RWPE2 (cell line): ENCODE results near the gene RIC3.

Experiments used
- ATAC-seq: fragments of 200-7000 bp; cut with Tn5 transposase; 3 replicates; pipeline ENCODE4 v1.9.1; 2021; ENCODE audit warnings: low read depth
- DNase-seq: peaks from one replicate; pipeline ENCODE4 v3.0.0-alpha.2; 2020; ENCODE audit warnings: low spot score
- H3K27ac ChIP-seq: fragments of 450-650 bp; 2 replicates; pipeline ENCODE4 v1.5.1; 2017; ENCODE audit warnings: mild to moderate bottlenecking; ENCODE audit not compliant: poor library complexity, severe bottlenecking
- H3K27me3 ChIP-seq: fragments of 250-450 bp; sonication (Bioruptor Pico); 2 replicates; pipeline ENCODE4 v1.5.1; 2021; ENCODE audit warnings: mild to moderate bottlenecking, moderate library complexity; ENCODE audit not compliant: insufficient read depth, poor library complexity, severe bottlenecking
- H3K36me3 ChIP-seq: fragments of 250-450 bp; sonication (Bioruptor Pico); 2 replicates; pipeline ENCODE4 v1.5.1; 2020; ENCODE audit warnings: low read depth, mild to moderate bottlenecking, moderate library complexity
- H3K4me1 ChIP-seq: fragments of 250-450 bp; sonication (Bioruptor Pico); 2 replicates; pipeline ENCODE4 v1.5.1; 2021; ENCODE audit warnings: mild to moderate bottlenecking, moderate library complexity; ENCODE audit not compliant: insufficient read depth, poor library complexity, severe bottlenecking
- H3K4me3 ChIP-seq: fragments of 250-450 bp; sonication (Bioruptor Pico); 2 replicates; pipeline ENCODE4 v1.5.1; 2021; ENCODE audit warnings: mild to moderate bottlenecking, moderate library complexity; ENCODE audit not compliant: severe bottlenecking
- H3K9me3 ChIP-seq: fragments of 250-450 bp; sonication (Bioruptor Pico); 2 replicates; pipeline ENCODE4 v1.5.1; 2021; ENCODE audit warnings: mild to moderate bottlenecking, moderate library complexity; ENCODE audit not compliant: severe bottlenecking
- TF ChIP-seq, protein P1 (sequence below): fragments of 450-650 bp; IDR thresholded peaks from one replicate; pipeline ENCODE4 v1.5.1; 2017; ENCODE audit warnings: mild to moderate bottlenecking, moderate library complexity; ENCODE audit not compliant: poor library complexity, severe bottlenecking

RIC3 gene

DNA sequence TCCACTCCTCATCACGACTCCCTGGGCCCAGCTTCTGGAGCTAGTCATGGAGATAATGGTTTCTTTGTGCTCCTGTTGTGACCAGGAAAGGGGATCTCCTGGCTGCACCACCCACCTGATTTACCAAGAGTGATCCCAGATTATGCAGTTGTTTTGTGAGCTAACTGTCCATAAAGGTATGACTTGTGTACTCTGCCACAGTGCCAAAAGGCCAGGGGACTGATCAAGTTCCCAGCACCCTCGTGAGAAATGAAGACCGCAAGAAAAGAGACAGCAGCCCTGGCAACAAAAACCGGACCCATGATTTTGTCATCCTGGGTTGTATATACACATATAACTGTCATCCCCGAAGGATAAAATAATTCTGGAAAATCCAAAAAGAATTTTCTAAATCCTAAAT, 61.2 kb downstream of the RIC3 start:
- ATAC-seq (no peak), DNase-seq (no peak)
- no peaks in the 10 kb centered on the region for H3K36me3 ChIP-seq
- H3K4me3 ChIP-seq = no peak overlapping the region
- no peaks in the 10 kb centered on the region for H3K27me3 ChIP-seq
- H3K9me3 ChIP-seq = no peaks in the 10 kb centered on the region
- no peaks in the 10 kb centered on the region for H3K4me1 ChIP-seq
- no peak overlapping the region for H3K27ac ChIP-seq
- TF ChIP-seq, protein P1, sequence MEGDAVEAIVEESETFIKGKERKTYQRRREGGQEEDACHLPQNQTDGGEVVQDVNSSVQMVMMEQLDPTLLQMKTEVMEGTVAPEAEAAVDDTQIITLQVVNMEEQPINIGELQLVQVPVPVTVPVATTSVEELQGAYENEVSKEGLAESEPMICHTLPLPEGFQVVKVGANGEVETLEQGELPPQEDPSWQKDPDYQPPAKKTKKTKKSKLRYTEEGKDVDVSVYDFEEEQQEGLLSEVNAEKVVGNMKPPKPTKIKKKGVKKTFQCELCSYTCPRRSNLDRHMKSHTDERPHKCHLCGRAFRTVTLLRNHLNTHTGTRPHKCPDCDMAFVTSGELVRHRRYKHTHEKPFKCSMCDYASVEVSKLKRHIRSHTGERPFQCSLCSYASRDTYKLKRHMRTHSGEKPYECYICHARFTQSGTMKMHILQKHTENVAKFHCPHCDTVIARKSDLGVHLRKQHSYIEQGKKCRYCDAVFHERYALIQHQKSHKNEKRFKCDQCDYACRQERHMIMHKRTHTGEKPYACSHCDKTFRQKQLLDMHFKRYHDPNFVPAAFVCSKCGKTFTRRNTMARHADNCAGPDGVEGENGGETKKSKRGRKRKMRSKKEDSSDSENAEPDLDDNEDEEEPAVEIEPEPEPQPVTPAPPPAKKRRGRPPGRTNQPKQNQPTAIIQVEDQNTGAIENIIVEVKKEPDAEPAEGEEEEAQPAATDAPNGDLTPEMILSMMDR = no peak

DNA sequence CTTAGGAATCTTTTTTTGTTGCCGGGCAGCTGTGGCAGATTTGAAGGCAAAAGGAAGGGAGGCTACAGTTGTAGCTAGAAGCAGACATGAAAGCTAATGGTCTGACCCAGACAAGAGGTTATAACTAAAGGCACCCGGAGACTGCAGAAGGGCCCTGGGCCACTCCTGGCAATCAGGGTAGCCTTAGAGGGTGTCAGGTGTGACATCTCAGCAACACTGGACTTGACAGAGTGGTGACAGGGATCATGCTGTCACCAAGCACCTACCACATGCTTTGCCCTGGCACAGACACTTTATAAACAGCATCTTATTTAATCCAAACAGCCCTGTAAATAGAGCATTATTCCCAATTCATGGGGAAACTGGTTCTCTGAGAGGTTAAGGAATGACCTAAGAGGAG, 62.1 kb downstream of the RIC3 start:
- no peak for DNase-seq
- no peaks in the 10 kb centered on the region for H3K27me3 ChIP-seq
- TF ChIP-seq, protein P1 = no peak
- no peaks in the 10 kb centered on the region for H3K9me3 ChIP-seq
- H3K36me3 ChIP-seq = no peaks in the 10 kb centered on the region
- no peak overlapping the region for H3K27ac ChIP-seq
- no peaks in the 10 kb centered on the region for H3K4me1 ChIP-seq
- no peak overlapping the region for H3K4me3 ChIP-seq
- no peak for ATAC-seq

DNA sequence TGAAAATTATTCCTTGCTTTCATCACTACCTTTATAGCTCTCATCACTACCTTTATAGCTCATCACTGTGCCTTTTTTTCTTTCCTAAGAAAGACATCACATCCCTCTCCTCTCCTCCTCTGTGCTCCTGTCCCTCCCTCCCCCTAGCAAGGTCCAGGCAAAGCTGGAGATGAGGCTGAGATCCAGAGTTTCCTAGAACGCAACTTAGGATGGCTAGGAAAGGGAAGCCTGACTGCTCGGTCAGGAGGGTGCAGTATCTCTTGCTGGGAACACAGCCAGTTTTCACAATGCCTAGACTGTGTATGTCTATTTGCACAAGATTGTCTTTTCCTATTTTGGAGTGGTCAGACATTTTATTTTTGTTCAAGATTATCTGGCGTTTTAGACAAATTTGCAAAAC, 63.2 kb downstream of the RIC3 start:
- H3K27me3 ChIP-seq = no peaks in the 10 kb centered on the region
- no peak for DNase-seq
- no peaks in the 10 kb centered on the region for H3K4me1 ChIP-seq
- H3K27ac ChIP-seq = no peak overlapping the region
- 0 out of 2 replicates have a peak, but pooled peaks cover 3% of the 10 kb centered on the region for H3K36me3 ChIP-seq
- ATAC-seq = no peak
- H3K9me3 ChIP-seq = no peaks in the 10 kb centered on the region
- no peak overlapping the region for H3K4me3 ChIP-seq
- TF ChIP-seq, protein P1 = no peak

DNA sequence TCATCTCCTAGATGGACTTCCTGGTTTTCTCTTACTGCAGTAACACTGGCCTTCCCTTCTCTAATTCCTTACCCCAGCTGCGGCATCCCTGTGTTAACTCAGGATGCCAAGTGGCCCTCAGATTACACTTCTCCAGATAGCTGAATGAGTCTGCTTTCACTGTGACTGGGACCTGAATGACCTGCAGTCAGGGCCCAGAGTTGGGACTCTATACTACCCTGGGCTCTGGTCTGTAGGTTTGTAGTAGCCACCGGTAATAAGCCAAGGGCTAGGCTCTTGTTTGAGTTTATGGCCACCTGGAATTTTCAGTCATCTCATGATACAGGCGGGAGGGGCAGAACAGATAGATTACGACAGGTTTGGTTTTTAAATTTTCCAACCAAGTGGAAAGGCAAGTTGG, 63.7 kb downstream of the RIC3 start:
- Histone ChIP-seq H3K4me1 (no peaks in the 10 kb centered on the region), H3K36me3 (0 out of 2 replicates have a peak, but pooled peaks cover 3% of the 10 kb centered on the region), H3K4me3 (no peak overlapping the region), H3K9me3 (no peaks in the 10 kb centered on the region), H3K27ac (no peak overlapping the region), H3K27me3 (no peaks in the 10 kb centered on the region)
- TF ChIP-seq, protein P1 = no peak
- ATAC-seq (no peak), DNase-seq (no peak)

DNA sequence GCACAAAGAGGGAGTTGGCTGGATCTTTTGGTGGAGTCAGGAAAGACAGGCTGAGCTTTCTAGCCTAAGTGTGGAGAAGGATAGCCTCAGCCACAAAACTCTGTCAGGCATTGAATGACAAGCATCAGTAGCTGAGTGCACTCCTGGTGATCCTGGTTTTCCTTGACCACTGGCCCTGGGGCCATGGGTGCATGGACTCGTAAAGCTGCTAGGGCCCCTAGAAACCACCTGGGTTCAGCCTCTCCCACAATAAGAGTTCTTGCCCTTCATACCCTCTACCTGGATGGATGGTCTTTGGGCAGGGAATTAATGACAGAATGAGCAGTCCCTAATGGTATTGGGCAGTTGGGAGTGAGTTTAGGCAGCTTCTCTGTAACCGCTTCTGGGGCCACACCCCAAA, 64.9 kb downstream of the RIC3 start:
- no peaks in the 10 kb centered on the region for H3K4me1 ChIP-seq
- no peak for ATAC-seq
- TF ChIP-seq, protein P1 = no peak
- H3K27ac ChIP-seq = no peak overlapping the region
- H3K36me3 ChIP-seq = peaks cover 7% of the 10 kb centered on the region; the same call in 1 of the 2 replicates
- no peak overlapping the region for H3K4me3 ChIP-seq
- H3K27me3 ChIP-seq = no peaks in the 10 kb centered on the region
- H3K9me3 ChIP-seq = no peaks in the 10 kb centered on the region
- no peak for DNase-seq
